PFSK-1 (cell line): ENCODE data around the gene ST6GALNAC3.

ENCODE experiments used
- FOXP2 ChIP-seq: optimal IDR thresholded peaks from 2 replicates; pipeline ENCODE3; 2011; ENCODE audit warnings: borderline replicate concordance, control low read depth, inconsistent platforms; ENCODE audit not compliant: insufficient read depth; ENCODE audit errors: extremely low read length, extremely low read depth
- POLR2AphosphoS5 ChIP-seq: IDR thresholded peaks from 2 replicates; pipeline ENCODE4 v1.6.1; 2012; ENCODE audit warnings: low read depth, mild to moderate bottlenecking, control low read depth, low read length, moderate library complexity
- REST ChIP-seq, 2 experiments: IDR thresholded peaks; 2 replicates each; pipeline versions ENCODE4 v1.6.1 to v1.8.0; 2011 to 2012; ENCODE audit warnings: low read depth in 2 of 2, low read length in 2 of 2, control low read depth in 1 of 2, inconsistent platforms in 1 of 2, mild to moderate bottlenecking in 1 of 2, moderate library complexity in 1 of 2; ENCODE audit not compliant: insufficient read depth in 1 of 2
- SIN3A ChIP-seq: IDR thresholded peaks from 2 replicates; pipeline ENCODE4 v1.6.1; 2012; ENCODE audit warnings: mild to moderate bottlenecking, low read length, moderate library complexity, borderline replicate concordance; ENCODE audit not compliant: insufficient read depth
- TAF1 ChIP-seq: IDR thresholded peaks from 2 replicates; pipeline ENCODE4 v1.6.1; 2012; ENCODE audit warnings: low read length, control low read depth, borderline replicate concordance; ENCODE audit not compliant: insufficient read depth

The ST6GALNAC3 gene

GRCh38 chr1:76068953-76069561, 5.5 kb upstream of the ST6GALNAC3 start:
- TF ChIP-seq TAF1 (no peak), FOXP2 (no peak), SIN3A (no peak), REST (IDR thresholded peaks at IDR 0.05; ENCODE audit: insufficient read depth in 1 of 2, low read depth in 2 of 2, low read length in 2 of 2) (no peak), POLR2AphosphoS5 (no peak)

- TF ChIP-seq REST (IDR thresholded peaks at IDR 0.05; ENCODE audit: insufficient read depth in 1 of 2, low read depth in 2 of 2, low read length in 2 of 2) (no peak), SIN3A (no peak), FOXP2 (no peak), TAF1 (no peak), POLR2AphosphoS5 (no peak)
Measured at GRCh38 chr1:76070538-76070937, 4.0 kb upstream of the ST6GALNAC3 start.

GRCh38 chr1:76073481-76073880, 1.1 kb upstream of the ST6GALNAC3 start:
- TF ChIP-seq REST (IDR thresholded peaks at IDR 0.05; ENCODE audit: insufficient read depth in 1 of 2, low read depth in 2 of 2, low read length in 2 of 2) (no peak), POLR2AphosphoS5 (no peak), SIN3A (no peak), TAF1 (no peak)

- TF ChIP-seq REST (IDR thresholded peaks at IDR 0.05; ENCODE audit: insufficient read depth in 1 of 2, low read depth in 2 of 2, low read length in 2 of 2) (no peak), FOXP2 (no peak), POLR2AphosphoS5 (no peak), TAF1 (no peak), SIN3A (no peak)
Measured at GRCh38 chr1:76075188-76075489, 593 bp downstream of the ST6GALNAC3 start.

GRCh38 chr1:76075877-76076276, 1.3 kb downstream of the ST6GALNAC3 start:
- TF ChIP-seq REST (IDR thresholded peaks at IDR 0.05; ENCODE audit: insufficient read depth in 1 of 2, low read depth in 2 of 2, low read length in 2 of 2), result no peak
